Ovary (tissue), 3 donors: ENCODE data around the gene DCTD.

Experiments
- EP300 ChIP-seq: sonication (generic); formaldehyde crosslinking; IDR thresholded peaks from one replicate; pipeline ENCODE4 v1.6.1; 2017; ENCODE audit warnings: antibody characterized with exemption
- POLR2A ChIP-seq: fragments of 450-650 bp; IDR thresholded peaks from one replicate; pipeline ENCODE4 v1.6.1; 2017; ENCODE audit warnings: antibody characterized with exemption, mild to moderate bottlenecking, moderate library complexity
- TF ChIP-seq, protein P1 (sequence below), 3 donors: fragments of 450-650 bp in 2 of 3; fragments of 200-600 bp in 1 of 3; IDR thresholded peaks; one replicate each; pipeline versions ENCODE4 v1.5.1 to v1.8.0; 2016 to 2022; ENCODE audit warnings: antibody characterized with exemption in 3 of 3, mild to moderate bottlenecking in 1 of 3
- donor health status: DM: no; HTN: no; CAD: no.

DNA sequence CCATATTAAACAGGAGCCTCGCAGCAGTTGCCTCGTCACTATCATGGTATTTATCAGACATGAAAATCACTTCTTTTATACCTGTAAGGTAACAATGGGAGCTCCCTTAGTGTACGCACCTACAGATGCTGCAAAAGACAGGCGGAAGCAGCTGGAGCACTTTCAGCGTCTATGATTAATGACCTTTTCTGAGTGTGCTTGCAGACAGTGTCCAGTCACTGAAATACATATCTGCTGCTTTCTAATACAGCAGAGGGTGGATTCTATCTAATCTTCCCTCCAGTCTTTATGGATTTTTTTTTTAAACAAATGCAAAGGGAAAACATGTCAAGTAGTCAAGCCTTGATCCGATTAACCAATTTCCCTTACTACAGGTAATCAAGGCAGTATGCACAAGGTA lies 24.1 kb downstream of the DCTD start:
- no peak for TF ChIP-seq EP300
- TF ChIP-seq, protein P1, sequence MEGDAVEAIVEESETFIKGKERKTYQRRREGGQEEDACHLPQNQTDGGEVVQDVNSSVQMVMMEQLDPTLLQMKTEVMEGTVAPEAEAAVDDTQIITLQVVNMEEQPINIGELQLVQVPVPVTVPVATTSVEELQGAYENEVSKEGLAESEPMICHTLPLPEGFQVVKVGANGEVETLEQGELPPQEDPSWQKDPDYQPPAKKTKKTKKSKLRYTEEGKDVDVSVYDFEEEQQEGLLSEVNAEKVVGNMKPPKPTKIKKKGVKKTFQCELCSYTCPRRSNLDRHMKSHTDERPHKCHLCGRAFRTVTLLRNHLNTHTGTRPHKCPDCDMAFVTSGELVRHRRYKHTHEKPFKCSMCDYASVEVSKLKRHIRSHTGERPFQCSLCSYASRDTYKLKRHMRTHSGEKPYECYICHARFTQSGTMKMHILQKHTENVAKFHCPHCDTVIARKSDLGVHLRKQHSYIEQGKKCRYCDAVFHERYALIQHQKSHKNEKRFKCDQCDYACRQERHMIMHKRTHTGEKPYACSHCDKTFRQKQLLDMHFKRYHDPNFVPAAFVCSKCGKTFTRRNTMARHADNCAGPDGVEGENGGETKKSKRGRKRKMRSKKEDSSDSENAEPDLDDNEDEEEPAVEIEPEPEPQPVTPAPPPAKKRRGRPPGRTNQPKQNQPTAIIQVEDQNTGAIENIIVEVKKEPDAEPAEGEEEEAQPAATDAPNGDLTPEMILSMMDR (IDR thresholded peaks at IDR 0.05), result no peak
- TF ChIP-seq POLR2A, result no peak
